ENCODE results near the gene SLC44A3. TPM values are rescaled to one million over a fixed set of nuclear protein-coding genes. Genes with fewer than 3 reads are reported as not detected.

Gene SLC44A3
- total RNA-seq, 1 donor: 2.9 TPM

DNA sequence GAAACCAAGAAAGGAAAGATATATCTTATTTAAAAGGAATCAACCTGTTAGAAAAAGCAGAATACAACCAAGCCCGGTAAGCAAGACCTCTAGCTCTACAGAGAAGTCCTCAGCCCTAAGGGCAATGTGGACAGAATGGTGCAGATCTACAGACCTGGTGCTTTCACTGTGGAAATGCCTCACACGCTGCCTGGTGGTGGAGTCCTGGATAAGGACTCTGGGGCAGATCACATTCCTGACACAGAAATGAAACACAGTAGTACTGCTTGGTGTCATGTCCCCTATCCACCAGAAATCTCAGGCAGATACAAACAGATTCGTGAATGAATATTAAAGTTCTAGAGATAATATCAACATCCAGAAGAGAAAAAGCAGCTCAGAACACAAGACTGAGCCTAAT lies 99.9 kb downstream of the SLC44A3 start:
- H3K4me3 ChIP-seq (ENCODE audit: insufficient read depth, low read length): no peak overlapping the region

GRCh38 chr1:94921977-94922376 lies 101.8 kb downstream of the SLC44A3 start:
- Histone ChIP-seq H3K4me2 (ENCODE audit: insufficient read depth, low read length) (no peak overlapping the region), H3K27me3 (ENCODE audit: insufficient read depth, low read length) (no peaks in the 10 kb centered on the region), H3K79me2 (ENCODE audit: insufficient read depth, low read length) (peaks cover 96% of the 10 kb centered on the region), H3K36me3 (ENCODE audit: insufficient read depth, low read length) (peaks cover 15% of the 10 kb centered on the region), H3K9me3 (ENCODE audit: low read depth, low read length) (no peaks in the 10 kb centered on the region), H3K4me1 (ENCODE audit: insufficient read depth, low read length) (peaks cover 50% of the 10 kb centered on the region), H4K20me1 (ENCODE audit: insufficient read depth, low read length) (peaks cover 62% of the 10 kb centered on the region), H3K27ac (ENCODE audit: low read depth, low read length) (peak overlapping the region; percentile 87), H2AFZ (ENCODE audit: low read length) (no peak overlapping the region), H3K4me3 (ENCODE audit: insufficient read depth, low read length) (no peak overlapping the region)
- TF ChIP-seq, protein P1, sequence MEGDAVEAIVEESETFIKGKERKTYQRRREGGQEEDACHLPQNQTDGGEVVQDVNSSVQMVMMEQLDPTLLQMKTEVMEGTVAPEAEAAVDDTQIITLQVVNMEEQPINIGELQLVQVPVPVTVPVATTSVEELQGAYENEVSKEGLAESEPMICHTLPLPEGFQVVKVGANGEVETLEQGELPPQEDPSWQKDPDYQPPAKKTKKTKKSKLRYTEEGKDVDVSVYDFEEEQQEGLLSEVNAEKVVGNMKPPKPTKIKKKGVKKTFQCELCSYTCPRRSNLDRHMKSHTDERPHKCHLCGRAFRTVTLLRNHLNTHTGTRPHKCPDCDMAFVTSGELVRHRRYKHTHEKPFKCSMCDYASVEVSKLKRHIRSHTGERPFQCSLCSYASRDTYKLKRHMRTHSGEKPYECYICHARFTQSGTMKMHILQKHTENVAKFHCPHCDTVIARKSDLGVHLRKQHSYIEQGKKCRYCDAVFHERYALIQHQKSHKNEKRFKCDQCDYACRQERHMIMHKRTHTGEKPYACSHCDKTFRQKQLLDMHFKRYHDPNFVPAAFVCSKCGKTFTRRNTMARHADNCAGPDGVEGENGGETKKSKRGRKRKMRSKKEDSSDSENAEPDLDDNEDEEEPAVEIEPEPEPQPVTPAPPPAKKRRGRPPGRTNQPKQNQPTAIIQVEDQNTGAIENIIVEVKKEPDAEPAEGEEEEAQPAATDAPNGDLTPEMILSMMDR (IDR thresholded peaks at IDR 0.05; ENCODE audit: extremely low read depth, low read depth, low read length): no peak
- no peak for DNase-seq (ENCODE audit: insufficient read length, low spot score, missing footprints)

More for the DNA sequence above, 99.9 kb downstream of the SLC44A3 start:
- Histone ChIP-seq H3K36me3 (ENCODE audit: insufficient read depth, low read length) (peaks cover 21% of the 10 kb centered on the region), H3K4me1 (ENCODE audit: insufficient read depth, low read length) (peaks cover 49% of the 10 kb centered on the region), H4K20me1 (ENCODE audit: insufficient read depth, low read length) (peaks cover 74% of the 10 kb centered on the region), H3K9me3 (ENCODE audit: low read depth, low read length) (no peaks in the 10 kb centered on the region), H3K79me2 (ENCODE audit: insufficient read depth, low read length) (peaks cover 100% of the 10 kb centered on the region), H3K27me3 (ENCODE audit: insufficient read depth, low read length) (no peaks in the 10 kb centered on the region), H3K27ac (ENCODE audit: low read depth, low read length) (peak overlapping the region; percentile 18), H3K4me2 (ENCODE audit: insufficient read depth, low read length) (peak overlapping the region; percentile 30), H2AFZ (ENCODE audit: low read length) (no peak overlapping the region)
- no peak for DNase-seq (ENCODE audit: insufficient read length, low spot score, missing footprints)
- TF ChIP-seq, protein P1 (IDR thresholded peaks at IDR 0.05; ENCODE audit: extremely low read depth, low read depth, low read length): no peak

GRCh38 chr1:94922761-94923331 lies 102.7 kb downstream of the SLC44A3 start:
- H3K79me2 ChIP-seq (ENCODE audit: insufficient read depth, low read length): peaks cover 88% of the 10 kb centered on the region
- TF ChIP-seq, protein P1 (IDR thresholded peaks at IDR 0.05; ENCODE audit: extremely low read depth, low read depth, low read length): no peak
- H2AFZ ChIP-seq (ENCODE audit: low read length): no peak overlapping the region
- DNase-seq (ENCODE audit: insufficient read length, low spot score, missing footprints): peak; percentile 75
- peaks cover 15% of the 10 kb centered on the region for H3K36me3 ChIP-seq (ENCODE audit: insufficient read depth, low read length)
- peak overlapping the region; percentile 87 for H3K27ac ChIP-seq (ENCODE audit: low read depth, low read length)
- H3K4me2 ChIP-seq (ENCODE audit: insufficient read depth, low read length): peak overlapping the region; percentile 97
- no peaks in the 10 kb centered on the region for H3K27me3 ChIP-seq (ENCODE audit: insufficient read depth, low read length)
- peak overlapping the region; percentile 64 for H3K4me3 ChIP-seq (ENCODE audit: insufficient read depth, low read length)
- peaks cover 55% of the 10 kb centered on the region for H3K4me1 ChIP-seq (ENCODE audit: insufficient read depth, low read length)
- peaks cover 54% of the 10 kb centered on the region for H4K20me1 ChIP-seq (ENCODE audit: insufficient read depth, low read length)
- no peaks in the 10 kb centered on the region for H3K9me3 ChIP-seq (ENCODE audit: low read depth, low read length)

DNA sequence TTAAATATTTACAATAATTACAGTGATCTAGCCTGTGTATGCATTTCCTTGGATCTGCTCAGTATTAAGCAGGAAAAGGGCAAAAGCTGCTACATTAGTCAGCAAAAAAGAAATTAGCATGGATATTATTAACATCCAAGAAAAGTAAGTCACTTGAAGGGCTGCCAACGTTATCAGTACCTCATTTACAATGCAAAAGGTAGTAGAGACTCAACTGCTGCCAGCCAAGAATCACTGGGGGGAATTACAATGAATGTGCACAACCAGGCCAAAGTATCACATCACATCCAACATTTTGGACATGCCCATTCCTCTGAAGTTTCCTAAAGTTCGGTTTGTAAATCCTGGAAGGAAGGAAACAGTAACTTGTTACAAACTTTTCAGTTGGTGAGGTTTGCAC lies 104.8 kb downstream of the SLC44A3 start:
- TF ChIP-seq, protein P1 (IDR thresholded peaks at IDR 0.05; ENCODE audit: extremely low read depth, low read depth, low read length): no peak
- Histone ChIP-seq H3K27ac (ENCODE audit: low read depth, low read length) (peak overlapping the region; percentile 90), H3K36me3 (ENCODE audit: insufficient read depth, low read length) (peaks cover 15% of the 10 kb centered on the region), H3K79me2 (ENCODE audit: insufficient read depth, low read length) (peaks cover 85% of the 10 kb centered on the region), H4K20me1 (ENCODE audit: insufficient read depth, low read length) (peaks cover 37% of the 10 kb centered on the region), H2AFZ (ENCODE audit: low read length) (no peak overlapping the region), H3K4me2 (ENCODE audit: insufficient read depth, low read length) (peak overlapping the region; percentile 97), H3K4me1 (ENCODE audit: insufficient read depth, low read length) (peaks cover 59% of the 10 kb centered on the region), H3K27me3 (ENCODE audit: insufficient read depth, low read length) (no peaks in the 10 kb centered on the region), H3K4me3 (ENCODE audit: insufficient read depth, low read length) (peak overlapping the region; percentile 93), H3K9me3 (ENCODE audit: low read depth, low read length) (no peaks in the 10 kb centered on the region)
- DNase-seq (ENCODE audit: insufficient read length, low spot score, missing footprints): no peak
